GM10266 (cell line): Measurements from ENCODE around the gene PALLD.

ENCODE experiments used
- DNase-seq: peaks from one replicate; pipeline ENCODE4 v3.0.0; 2012; ENCODE audit errors: extremely low spot score
- TF ChIP-seq, protein P1 (sequence below): IDR thresholded peaks from 2 replicates; pipeline ENCODE4 v1.5.1; 2012; ENCODE audit warnings: mild to moderate bottlenecking, low read depth; ENCODE audit not compliant: control insufficient read depth, insufficient read depth; ENCODE audit errors: missing control alignments

The PALLD gene

DNA sequence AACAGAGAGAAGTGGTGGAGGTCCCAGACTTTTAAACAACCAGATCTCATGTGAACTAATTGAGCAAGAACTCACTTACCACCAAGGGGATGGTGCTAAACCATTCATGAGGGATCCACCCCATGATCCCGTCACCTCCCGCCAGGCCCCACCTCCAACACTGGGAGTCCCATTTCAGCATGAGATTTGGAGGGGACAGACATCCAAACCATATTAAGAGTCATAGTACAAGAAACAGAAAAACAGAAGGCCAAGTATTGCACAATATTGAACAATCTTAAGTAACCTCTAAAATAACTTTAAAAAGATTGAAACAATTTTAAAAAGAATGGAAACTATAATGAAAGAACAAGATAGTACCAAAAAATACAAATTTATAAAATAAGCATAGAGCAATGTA lies 403.2 kb downstream of the PALLD start:
- TF ChIP-seq, protein P1, sequence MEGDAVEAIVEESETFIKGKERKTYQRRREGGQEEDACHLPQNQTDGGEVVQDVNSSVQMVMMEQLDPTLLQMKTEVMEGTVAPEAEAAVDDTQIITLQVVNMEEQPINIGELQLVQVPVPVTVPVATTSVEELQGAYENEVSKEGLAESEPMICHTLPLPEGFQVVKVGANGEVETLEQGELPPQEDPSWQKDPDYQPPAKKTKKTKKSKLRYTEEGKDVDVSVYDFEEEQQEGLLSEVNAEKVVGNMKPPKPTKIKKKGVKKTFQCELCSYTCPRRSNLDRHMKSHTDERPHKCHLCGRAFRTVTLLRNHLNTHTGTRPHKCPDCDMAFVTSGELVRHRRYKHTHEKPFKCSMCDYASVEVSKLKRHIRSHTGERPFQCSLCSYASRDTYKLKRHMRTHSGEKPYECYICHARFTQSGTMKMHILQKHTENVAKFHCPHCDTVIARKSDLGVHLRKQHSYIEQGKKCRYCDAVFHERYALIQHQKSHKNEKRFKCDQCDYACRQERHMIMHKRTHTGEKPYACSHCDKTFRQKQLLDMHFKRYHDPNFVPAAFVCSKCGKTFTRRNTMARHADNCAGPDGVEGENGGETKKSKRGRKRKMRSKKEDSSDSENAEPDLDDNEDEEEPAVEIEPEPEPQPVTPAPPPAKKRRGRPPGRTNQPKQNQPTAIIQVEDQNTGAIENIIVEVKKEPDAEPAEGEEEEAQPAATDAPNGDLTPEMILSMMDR: no peak
- no peak for DNase-seq

DNA sequence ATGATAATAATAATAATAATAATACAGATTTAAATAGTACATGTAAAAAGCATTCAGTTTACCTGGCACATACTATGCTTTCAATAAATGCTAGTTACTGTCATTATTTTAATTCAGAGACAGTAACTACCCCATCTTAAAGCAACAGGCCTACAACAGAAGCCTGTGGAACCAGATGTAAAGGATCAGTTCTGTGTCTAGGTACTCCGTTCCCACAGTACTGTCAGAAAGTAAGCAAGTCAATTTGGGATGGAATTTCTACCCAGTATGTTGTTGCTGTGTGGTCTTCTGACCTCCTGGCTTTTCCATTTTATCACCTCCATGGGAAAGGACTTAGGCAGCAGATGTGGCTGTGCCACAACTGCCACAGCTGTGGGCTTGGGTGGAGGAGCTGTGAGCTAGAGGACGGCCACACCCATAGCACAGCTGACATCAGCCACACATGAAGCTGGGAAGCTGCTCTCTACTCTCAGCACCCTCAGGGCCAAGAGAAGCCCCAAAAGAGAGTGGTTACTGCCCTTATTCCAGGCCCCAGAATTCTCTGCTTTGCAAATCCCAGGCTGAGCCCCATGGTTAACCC lies 410.4 kb downstream of the PALLD start:
- TF ChIP-seq, protein P1: no peak
- no peak for DNase-seq

DNA sequence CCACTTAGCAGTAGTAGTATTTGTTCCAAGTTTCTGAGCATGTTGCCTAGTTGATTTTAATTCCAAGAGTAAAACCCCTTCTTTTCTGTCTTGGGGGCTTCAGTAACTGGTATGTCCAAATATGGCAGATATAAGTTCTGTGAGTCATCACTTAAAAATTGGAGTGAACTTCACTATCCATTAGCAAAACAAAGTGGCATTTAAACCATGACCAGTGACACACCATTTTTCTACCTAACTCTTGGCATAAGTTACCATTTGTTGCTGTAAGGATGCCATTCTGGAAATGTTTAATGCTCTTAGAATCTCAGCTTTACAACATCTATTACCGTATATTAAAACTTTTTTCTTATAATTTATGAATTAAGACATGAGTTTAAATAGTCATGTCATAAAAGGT lies 411.2 kb downstream of the PALLD start:
- no peak for DNase-seq

DNA sequence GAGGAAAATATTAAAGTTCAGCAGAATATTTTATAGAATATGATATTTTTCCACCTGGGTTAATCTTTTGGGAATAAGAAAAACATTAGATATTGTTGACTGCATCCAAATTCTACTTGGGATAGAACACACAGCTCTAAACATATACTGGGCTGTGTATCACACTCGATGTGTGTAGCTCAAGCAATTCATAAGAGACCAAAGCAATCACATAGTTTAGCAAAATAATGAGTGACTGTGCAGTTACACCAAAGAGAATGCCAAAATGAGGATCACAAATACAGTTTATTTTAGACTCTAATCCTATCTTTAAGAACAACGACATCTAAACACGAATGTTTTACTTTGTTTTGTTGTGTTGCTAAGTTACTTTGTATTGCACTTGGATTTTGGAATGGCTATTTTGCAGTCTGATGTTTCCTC lies 412.0 kb downstream of the PALLD start:
- DNase-seq: no peak
- TF ChIP-seq, protein P1: no peak

More for the DNA sequence above, 411.2 kb downstream of the PALLD start:
- TF ChIP-seq, protein P1: no peak

DNA sequence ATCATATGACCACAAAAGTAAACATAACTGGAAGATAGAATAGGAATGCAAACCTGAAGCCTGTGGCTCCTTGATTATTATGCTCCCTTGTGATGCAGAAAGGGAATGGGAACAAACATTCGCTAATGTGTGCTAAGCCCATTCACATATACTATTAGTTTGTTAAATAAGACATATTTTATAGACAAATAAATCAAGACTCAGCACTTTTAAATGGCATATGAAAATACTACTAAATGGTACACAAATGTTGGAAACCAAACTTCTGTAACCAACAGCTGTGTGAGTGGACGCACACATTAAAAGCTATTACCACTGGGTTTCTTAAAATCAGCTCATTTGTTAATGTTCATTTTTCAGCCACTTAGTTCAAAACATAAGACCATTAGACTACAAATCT lies 417.2 kb downstream of the PALLD start:
- TF ChIP-seq, protein P1: no peak
- DNase-seq: no peak

DNA sequence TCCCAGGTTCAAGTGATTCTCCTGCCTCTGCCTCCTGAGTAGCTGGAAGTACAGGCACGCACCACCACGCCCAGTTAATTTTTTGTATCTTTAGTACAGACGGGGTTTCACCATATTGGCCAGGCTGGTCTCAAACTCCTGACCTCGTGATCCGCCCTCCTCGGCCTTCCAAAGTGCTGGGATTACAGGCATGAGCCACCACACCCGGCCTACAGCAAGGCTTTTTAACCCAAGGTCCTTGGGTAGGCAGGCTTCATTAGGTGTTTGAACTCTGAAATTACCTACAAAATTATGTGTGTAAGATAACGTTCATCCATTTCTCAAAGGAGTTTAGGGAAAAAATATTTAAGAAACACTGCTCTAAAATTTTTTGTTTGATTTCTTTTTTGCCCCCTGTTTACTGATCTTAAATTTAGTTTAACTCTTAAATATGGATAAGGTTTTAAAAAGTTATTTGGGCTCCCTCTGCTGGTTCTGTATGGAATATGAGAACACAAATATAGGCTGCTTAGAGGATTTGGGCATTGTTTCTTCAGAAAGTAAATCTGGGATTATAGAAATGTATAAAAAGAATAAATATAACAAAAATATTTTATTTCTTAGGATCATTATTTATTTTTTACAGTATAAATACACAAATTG lies 420.4 kb downstream of the PALLD start:
- peak; percentile 34 for DNase-seq
- TF ChIP-seq, protein P1: peak; percentile 55

DNA sequence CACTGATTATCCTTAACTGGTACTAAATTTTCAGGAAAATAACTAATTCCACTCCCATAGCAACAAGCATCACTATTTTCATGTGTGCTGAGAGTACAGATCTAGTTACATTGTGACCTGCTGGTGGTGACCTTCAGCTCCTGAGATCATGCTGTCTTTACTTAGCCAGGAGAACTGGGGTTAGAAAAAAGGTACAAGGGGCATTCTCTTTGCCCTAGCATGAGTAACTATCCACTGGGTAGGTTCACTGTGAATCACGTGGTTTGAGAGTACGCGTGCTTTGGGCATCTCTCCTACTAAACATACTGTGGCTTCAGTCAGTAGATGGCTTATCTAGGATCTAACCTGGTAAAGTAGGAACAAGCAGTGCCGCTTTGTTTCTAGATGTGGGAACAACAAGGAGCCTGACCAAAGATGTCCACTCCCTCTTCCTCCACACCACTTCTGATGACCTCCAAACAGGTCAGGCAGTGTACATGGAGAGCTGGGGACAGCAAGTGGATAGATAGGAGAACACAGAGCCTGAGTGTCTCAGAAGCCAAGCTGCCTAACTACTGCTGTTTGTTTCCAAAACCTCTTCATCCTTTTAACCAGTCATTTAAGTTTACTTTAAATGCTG lies 423.0 kb downstream of the PALLD start:
- no peak for DNase-seq
- TF ChIP-seq, protein P1: no peak
